RPMI8226 (cell line): ENCODE data around the gene SPCS3.
A peak's percentile ranks its signal among the peaks of the same experiment; 100 is the strongest.
"Not testable (repeated sequence)": the region's sequence is repeated elsewhere in the genome, so short reads cannot be mapped to it uniquely, and the experiment has no call there.

Source experiments
- DNase-seq: peaks from one replicate; pipeline ENCODE4 v3.0.0-alpha.2; 2015

SPCS3 gene

GRCh38 chr4:176319704-176320339 is at the start of gene SPCS3:
TSS of gene SPCS3 (plus strand) at chr4:176319966. CDS start at chr4:176320077, 111 bp downstream.
- DNase-seq = peak; percentile 95

DNA sequence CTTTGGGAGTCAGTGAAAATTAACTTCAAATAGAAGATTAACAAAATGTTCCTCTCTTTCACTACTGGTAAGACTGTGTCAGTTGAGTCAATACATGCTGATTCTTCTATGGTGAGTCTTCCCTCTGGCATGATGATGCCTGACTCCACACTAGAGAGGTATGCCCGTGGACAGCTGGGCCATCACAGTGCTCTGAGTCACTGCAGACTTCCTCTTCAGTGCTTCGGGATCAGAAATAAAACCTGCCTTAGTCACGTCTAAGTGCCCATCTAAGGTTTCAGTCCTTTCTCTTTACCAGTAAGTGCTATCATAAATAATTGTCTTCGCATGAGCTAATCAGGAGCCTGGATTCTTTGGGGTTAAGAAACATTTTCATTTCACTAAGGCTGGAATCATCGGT is 49.1 kb upstream of the SPCS3 start:
- DNase-seq = no peak

- no peak for DNase-seq
Observed at GRCh38 chr4:176271749-176272148, 48.0 kb upstream of the SPCS3 start.

DNA sequence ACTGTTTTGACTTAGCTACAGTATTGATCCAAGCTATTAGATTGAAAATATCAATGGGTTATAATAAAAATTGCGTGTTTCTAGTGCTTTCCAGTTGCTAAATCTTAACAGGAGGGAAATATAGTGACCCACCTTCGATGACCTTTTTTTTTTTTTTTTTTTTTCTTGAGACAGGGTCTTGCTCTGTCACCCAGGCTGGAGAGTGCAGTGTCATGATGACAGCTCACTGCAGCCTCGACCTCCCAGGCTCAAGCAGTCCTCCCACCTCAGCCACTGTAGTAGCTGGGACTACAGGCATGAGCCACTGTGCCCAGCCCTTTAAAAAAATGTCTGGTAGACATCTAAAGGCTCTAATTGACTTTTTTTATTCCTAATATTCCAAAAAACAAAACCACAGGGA is 47.0 kb upstream of the SPCS3 start:
- no peak for DNase-seq

DNA sequence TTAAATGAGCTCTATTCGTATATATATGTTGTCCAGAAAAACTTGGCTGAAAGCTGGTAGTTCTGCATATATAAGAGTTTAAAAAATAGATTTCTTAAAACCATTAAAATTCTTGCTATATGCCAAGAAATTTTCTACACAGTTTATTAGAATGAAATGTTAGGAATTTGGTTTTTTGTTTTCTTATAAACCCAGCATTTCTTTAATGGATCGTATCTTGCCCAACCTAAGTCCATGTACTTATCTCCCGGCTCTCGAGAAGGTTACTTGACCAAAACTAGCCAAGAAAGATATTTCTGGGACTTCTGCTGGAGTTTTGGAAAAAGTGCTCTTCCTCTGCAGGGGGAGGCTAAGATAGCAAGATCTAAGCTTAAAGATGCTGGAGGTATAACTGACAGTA is 46.0 kb upstream of the SPCS3 start:
- DNase-seq = no peak

GRCh38 chr4:176274441-176274840 is 45.3 kb upstream of the SPCS3 start:
- no peak for DNase-seq

DNA sequence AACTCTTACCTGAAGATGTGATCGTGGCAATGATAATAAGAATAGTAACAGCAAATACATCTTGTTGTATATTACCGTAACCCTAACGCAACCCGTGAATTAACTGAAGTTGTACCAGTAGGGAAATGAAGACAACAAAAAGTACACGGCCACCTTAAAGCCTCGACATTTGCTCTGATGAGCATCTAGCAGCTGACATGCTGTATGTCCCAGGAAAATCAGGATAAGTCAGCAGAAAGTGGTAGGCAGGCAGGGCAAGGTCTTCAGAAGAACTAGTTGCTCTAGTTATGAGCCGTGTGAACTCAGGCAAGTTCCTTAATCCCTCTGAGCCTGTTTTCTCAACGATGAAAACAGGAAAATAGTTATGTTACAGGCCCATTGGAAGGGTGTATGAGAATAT is 43.1 kb upstream of the SPCS3 start:
- no peak for DNase-seq

GRCh38 chr4:176277162-176277904 is 42.4 kb upstream of the SPCS3 start:
- peak; percentile 33 for DNase-seq

DNA sequence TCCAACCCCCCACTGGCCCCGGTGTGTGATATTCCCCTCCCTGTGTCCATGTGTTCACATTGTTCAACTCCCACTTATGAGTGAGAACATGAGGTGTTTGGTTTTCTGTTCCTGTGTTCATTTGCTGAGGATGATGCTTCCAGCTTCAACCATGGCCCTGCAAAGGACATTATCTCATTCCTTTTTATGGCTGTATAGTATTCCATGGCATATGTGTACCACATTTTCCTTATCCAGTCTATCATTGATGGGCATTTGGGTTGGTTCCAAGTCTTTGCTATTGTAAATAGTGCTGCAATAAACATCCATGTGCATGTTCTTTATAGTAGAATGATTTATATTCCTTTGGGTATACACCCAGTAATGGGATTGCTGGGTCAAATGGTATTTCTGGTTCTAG is 40.2 kb upstream of the SPCS3 start:
- not testable (repeated sequence) for DNase-seq

GRCh38 chr4:176286728-176287127 is 33.0 kb upstream of the SPCS3 start:
- DNase-seq = no peak

- DNase-seq = no peak
Observed at GRCh38 chr4:176287546-176287945, 32.2 kb upstream of the SPCS3 start.

DNA sequence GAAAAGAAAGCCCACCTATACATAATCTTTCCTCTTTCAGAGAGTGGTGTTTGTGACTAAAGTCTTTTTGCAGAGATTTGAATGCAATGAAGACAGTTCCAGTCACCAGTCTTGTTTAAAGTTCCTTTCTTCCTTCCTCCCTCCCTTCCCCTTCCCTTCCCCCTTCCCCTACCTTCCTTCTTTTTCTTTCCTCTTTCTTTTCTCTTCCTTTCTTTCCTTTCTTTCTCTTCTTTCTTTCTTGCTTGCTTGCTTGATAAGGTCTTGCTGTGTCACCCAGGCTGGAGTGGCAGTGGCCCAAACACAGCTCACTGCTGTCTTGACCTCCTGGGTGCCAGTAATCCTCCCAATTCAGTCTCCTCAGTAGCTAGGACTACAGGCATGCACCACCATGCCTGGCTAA is 31.7 kb upstream of the SPCS3 start:
- DNase-seq = no peak

DNA sequence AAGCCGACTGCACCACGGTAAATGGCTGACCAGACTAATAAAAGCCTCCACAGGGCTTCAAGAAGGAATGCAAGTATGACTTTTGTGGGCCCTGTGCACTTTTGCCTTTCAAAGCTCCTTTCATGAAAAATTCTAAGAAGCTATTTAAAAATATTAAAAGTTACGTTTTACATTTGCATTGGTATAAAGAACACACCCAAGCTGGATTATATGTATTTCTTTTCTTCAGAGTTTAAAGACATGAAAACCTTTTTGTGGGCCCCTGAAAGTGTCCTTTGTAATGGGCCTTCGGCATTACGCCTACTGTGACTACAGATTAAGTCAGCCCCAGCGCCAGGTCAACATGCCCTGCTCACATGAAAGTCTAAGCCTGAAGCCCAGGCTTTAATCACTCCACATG is 30.2 kb upstream of the SPCS3 start:
- no peak for DNase-seq

- DNase-seq = no peak
Observed at GRCh38 chr4:176290520-176290919, 29.2 kb upstream of the SPCS3 start.

DNA sequence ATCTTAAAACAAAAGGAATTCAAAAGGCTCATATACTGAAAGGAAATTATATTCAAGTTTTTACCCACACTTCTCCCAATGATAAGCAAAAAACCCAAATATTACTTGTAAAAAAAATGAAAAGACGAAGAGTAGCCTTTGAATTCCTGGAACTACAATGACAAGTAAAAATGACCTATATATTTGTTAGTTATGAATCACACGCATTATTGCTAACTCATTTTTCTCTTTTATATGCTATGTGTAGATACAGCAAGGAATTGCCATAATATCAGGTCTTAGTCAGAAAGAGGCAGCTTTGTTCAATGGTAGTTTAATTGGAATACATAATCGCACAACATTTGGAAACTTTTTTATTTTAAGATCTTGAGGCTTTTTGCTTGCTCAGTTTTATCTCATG is 28.0 kb upstream of the SPCS3 start:
- DNase-seq = no peak

GRCh38 chr4:176292920-176293319 is 26.8 kb upstream of the SPCS3 start:
- no peak for DNase-seq

DNA sequence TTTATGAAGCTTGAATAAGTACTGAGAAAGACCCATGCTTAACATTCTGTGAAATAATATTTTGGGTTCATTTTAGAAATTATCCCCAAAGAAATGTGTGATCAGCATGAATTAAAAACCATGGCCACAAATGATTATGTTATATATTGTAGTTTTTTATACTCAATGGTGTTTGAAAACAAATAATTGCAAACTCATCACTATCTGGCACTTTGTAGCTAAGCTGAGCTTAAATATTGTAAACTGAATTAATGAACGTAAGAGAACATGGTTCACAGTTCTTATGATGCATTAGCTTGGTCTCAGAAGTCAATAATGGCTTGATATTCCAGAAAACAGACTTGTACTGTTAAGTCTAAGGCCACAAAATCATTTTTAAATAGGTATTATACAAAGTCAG is 26.1 kb upstream of the SPCS3 start:
- DNase-seq = no peak

- DNase-seq = not testable (repeated sequence)
Observed at GRCh38 chr4:176295907-176296306, 23.9 kb upstream of the SPCS3 start.

GRCh38 chr4:176298664-176299063 is 21.1 kb upstream of the SPCS3 start:
- no peak for DNase-seq

GRCh38 chr4:176300036-176300435 is 19.7 kb upstream of the SPCS3 start:
- no peak for DNase-seq

DNA sequence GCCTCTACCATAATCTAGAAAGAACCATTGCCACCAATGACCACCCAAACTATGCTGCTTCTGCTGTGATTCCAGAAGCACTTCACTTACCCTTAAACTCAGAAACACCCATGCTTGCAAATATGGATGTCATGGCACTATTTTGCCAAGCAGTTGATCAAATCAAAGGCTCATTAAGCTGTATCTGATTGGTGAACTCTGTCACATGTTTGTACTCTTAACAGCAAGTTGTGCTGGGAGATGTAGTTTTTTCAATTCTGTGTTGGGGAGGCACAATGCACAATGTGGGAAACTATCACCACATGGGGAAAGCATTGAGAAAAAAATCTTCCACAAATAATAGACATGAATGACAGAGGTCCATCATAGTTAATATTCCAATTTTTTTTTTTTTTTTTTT is 19.2 kb upstream of the SPCS3 start:
- DNase-seq = no peak

GRCh38 chr4:176302283-176303275 is 17.2 kb upstream of the SPCS3 start:
- no peak for DNase-seq

DNA sequence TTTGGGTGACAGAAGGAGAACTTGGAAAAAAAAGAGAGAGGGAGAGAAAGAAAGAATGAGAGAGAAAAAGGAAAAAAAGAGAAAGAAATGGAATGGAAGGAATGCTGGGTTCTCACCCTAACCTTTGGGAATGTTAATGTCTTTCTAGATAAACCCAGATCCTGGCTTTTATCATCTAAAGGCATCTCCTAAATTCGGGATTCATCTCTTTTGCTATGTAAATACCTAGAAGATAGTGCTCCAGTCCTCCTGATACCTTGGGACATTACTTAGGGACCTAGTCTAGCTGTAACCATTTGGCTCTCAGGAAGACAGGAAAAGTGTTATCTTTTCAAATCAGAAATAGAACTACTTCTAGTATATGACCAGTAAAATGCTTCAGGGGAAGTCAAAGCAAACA is 15.8 kb upstream of the SPCS3 start:
- no peak for DNase-seq
